KBM-7 (cell line): Measurements from ENCODE around the gene FAM83B.
"Not testable (repeated sequence)": the region's sequence is repeated elsewhere in the genome, so short reads cannot be mapped to it uniquely, and the experiment has no call there.

Experiments used
- DNase-seq: peaks from one replicate; pipeline ENCODE4 v3.0.0-alpha.2; 2015
- in situ Hi-C: fragments of 300-500 bp; cut with MboI; formaldehyde crosslinking; loops from 2 replicates; pipeline ENCODE4 v1.14.3; 2020; ENCODE audit warnings: low sequenced_read_pairs, low pct_unique_long_range_greater_than_20kb, mixed read lengths

Gene FAM83B

GRCh38 chr6:54846243-54846856 lies at the start of gene FAM83B:
Gene FAM83B, plus strand, starts transcription at chr6:54846771. Its CDS starts 23,476 bp downstream, at chr6:54870247.
- no peak for DNase-seq
- in situ Hi-C loops, result no loop called here

GRCh38 chr6:54796918-54797317 lies 49.7 kb upstream of the FAM83B start:
- DNase-seq, in situ Hi-C loops: not testable (repeated sequence)

- in situ Hi-C loops, result no loop called here
- DNase-seq, result no peak
Measured at GRCh38 chr6:54800050-54800600, 46.4 kb upstream of the FAM83B start.

- no peak for DNase-seq
- in situ Hi-C loops, result no loop called here
Measured at GRCh38 chr6:54801244-54801643, 45.3 kb upstream of the FAM83B start.

- DNase-seq, result no peak
- in situ Hi-C loops, result no loop called here
Measured at GRCh38 chr6:54801669-54802068, 44.9 kb upstream of the FAM83B start.

GRCh38 chr6:54802775-54803634 lies 43.6 kb upstream of the FAM83B start:
- in situ Hi-C loops, result no loop called here
- DNase-seq, result peak; percentile 4

- DNase-seq, result no peak
- in situ Hi-C loops, result no loop called here
Measured at GRCh38 chr6:54805077-54805476, 41.5 kb upstream of the FAM83B start.

GRCh38 chr6:54810147-54810546 lies 36.4 kb upstream of the FAM83B start:
- no peak for DNase-seq
- in situ Hi-C loops, result no loop called here

- DNase-seq, result no peak
- in situ Hi-C loops, result no loop called here
Measured at GRCh38 chr6:54813892-54814291, 32.7 kb upstream of the FAM83B start.

GRCh38 chr6:54817236-54817635 lies 29.3 kb upstream of the FAM83B start:
- in situ Hi-C loops, result no loop called here
- no peak for DNase-seq

- no peak for DNase-seq
- in situ Hi-C loops, result no loop called here
Measured at GRCh38 chr6:54817834-54818233, 28.7 kb upstream of the FAM83B start.

GRCh38 chr6:54824225-54824624 lies 22.3 kb upstream of the FAM83B start:
- in situ Hi-C loops, DNase-seq: not testable (repeated sequence)

GRCh38 chr6:54827010-54827409 lies 19.6 kb upstream of the FAM83B start:
- no peak for DNase-seq
- in situ Hi-C loops, result no loop called here

GRCh38 chr6:54830216-54830615 lies 16.4 kb upstream of the FAM83B start:
- DNase-seq, result no peak
- in situ Hi-C loops, result no loop called here

GRCh38 chr6:54835176-54835575 lies 11.4 kb upstream of the FAM83B start:
- in situ Hi-C loops, result no loop called here
- DNase-seq, result no peak

- DNase-seq, result peak; percentile 6
- in situ Hi-C loops, result no loop called here
Measured at GRCh38 chr6:54846857-54847674, 495 bp downstream of the FAM83B start.

- in situ Hi-C loops, result no loop called here
- DNase-seq, result no peak
Measured at GRCh38 chr6:54847799-54848597, 1.4 kb downstream of the FAM83B start.

- in situ Hi-C loops, result no loop called here
- DNase-seq, result no peak
Measured at GRCh38 chr6:54850114-54850513, 3.5 kb downstream of the FAM83B start.

GRCh38 chr6:54856129-54856528 lies 9.6 kb downstream of the FAM83B start:
- DNase-seq, result no peak
- in situ Hi-C loops, result no loop called here
